D721Med (cell line): Measurements from ENCODE around the gene FGGY.
"Not testable (repeated sequence)": the region's sequence is repeated elsewhere in the genome, so short reads cannot be mapped to it uniquely, and the experiment has no call there.

Experiments used
- DNase-seq: peaks from one replicate; pipeline ENCODE4 v3.0.0; 2011; ENCODE audit warnings: low spot score; ENCODE audit not compliant: insufficient read length
- FAIRE-seq: peaks from 2 replicates; lab custom pipeline; 2011; peaks lifted over from hg19 to GRCh38; lab: Jason Lieb, UNC
- CTCF ChIP-seq: IDR thresholded peaks from 2 replicates; pipeline ENCODE4 v1.5.1; 2012; ENCODE audit warnings: mild to moderate bottlenecking, control low read depth; ENCODE audit not compliant: insufficient read depth; ENCODE audit errors: missing control alignments

Gene FGGY

GRCh38 chr1:59296358-59297256 lies at the start of gene FGGY:
Gene FGGY, plus strand, starts transcription at chr1:59297094. Its CDS starts 24,456 bp downstream, at chr1:59321550.
- FAIRE-seq = no peak
- peak; percentile 74 for DNase-seq
- TF ChIP-seq CTCF = no peak

- FAIRE-seq (no peak), DNase-seq (no peak)
- TF ChIP-seq CTCF = no peak
These were observed 48.1 kb upstream of the FGGY start for GRCh38 chr1:59248758-59249157.

- no peak for TF ChIP-seq CTCF
- DNase-seq (no peak), FAIRE-seq (no peak)
These were observed 47.3 kb upstream of the FGGY start for GRCh38 chr1:59249396-59250137.

GRCh38 chr1:59251061-59251460 lies 45.8 kb upstream of the FGGY start:
- not testable (repeated sequence) for DNase-seq, FAIRE-seq

- not testable (repeated sequence) for FAIRE-seq, DNase-seq
These were observed 40.5 kb upstream of the FGGY start for GRCh38 chr1:59256429-59256828.

GRCh38 chr1:59258412-59259032 lies 38.4 kb upstream of the FGGY start:
- no peak for TF ChIP-seq CTCF
- DNase-seq = no peak
- no peak for FAIRE-seq

GRCh38 chr1:59261537-59261936 lies 35.4 kb upstream of the FGGY start:
- no peak for FAIRE-seq
- TF ChIP-seq CTCF = no peak
- DNase-seq = no peak
